Glutamatergic neuron (in vitro differentiated cells): ENCODE data around the gene EQTN. TPM values are rescaled to one million over a fixed set of nuclear protein-coding genes. Genes with fewer than 3 reads are reported as not detected.
"Not testable (repeated sequence)": the region's sequence is repeated elsewhere in the genome, so short reads cannot be mapped to it uniquely, and the experiment has no call there.

Source experiments
- DNase-seq: peaks from one replicate; pipeline ENCODE4 v3.0.0; 2022
- H3K27ac Mint-ChIP-seq: one replicate; pipeline ENCODE4 v1.8.0; 2020; ENCODE audit warnings: mild to moderate bottlenecking, mixed read lengths, inconsistent platforms; ENCODE audit not compliant: unreplicated experiment
- H3K27me3 Mint-ChIP-seq: one replicate; pipeline ENCODE4 v1.8.0; 2020; ENCODE audit warnings: mild to moderate bottlenecking, moderate library complexity, mixed read lengths, inconsistent platforms; ENCODE audit not compliant: unreplicated experiment
- H3K36me3 Mint-ChIP-seq: one replicate; pipeline ENCODE4 v1.8.0; 2020; ENCODE audit warnings: mild to moderate bottlenecking, mixed read lengths, inconsistent platforms; ENCODE audit not compliant: unreplicated experiment
- H3K4me1 Mint-ChIP-seq: one replicate; pipeline ENCODE4 v1.8.0; 2020; ENCODE audit warnings: mild to moderate bottlenecking, low read depth, mixed read lengths, inconsistent platforms; ENCODE audit not compliant: unreplicated experiment
- H3K4me3 Mint-ChIP-seq: one replicate; pipeline ENCODE4 v1.8.0; 2020; ENCODE audit warnings: mild to moderate bottlenecking, mixed read lengths, inconsistent platforms; ENCODE audit not compliant: unreplicated experiment
- H3K9me3 Mint-ChIP-seq: one replicate; pipeline ENCODE4 v1.8.0; 2020; ENCODE audit warnings: mild to moderate bottlenecking, moderate library complexity, mixed read lengths, inconsistent platforms; ENCODE audit not compliant: unreplicated experiment
- CTCF ChIP-seq: fragments of 200-600 bp; sonication (generic); IDR thresholded peaks from one replicate; pipeline ENCODE4 v1.5.0; 2021; ENCODE audit not compliant: partially characterized antibody, unreplicated experiment
- total RNA-seq: library from RNA; stranded (reverse); fragmentation: NEBNext Ultra II Directional; extraction: Animal tissue kit (Norgen Biotek cat#: 25700); gene quantifications from one replicate; pipeline ENCODE4 v1.2.1, GENCODE V29; 2021; ENCODE audit not compliant: unreplicated experiment

The EQTN gene
- total RNA-seq, 1 donor from 2014 or later = not detected

DNA sequence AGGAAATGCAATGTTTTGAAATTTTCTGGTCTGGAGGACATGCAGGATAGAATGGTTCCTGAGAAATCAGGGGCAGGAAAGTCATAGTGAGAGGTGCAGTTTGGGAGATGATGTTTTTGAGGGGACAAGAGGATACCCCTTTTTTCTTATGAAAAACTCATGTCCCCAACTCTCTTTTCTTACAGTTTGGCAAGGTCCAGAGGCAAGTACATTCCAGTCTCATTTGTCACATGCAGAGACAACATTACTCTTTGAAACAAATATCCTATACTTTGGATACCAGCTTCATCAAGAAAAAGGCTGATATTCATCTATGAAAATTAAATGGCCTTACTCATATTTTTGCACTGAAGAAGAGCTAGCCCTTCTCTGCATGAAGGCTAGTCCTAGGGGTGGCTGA lies 48.2 kb downstream of the EQTN start:
- no peaks in the 10 kb centered on the region for H3K4me1 Mint-ChIP-seq

DNA sequence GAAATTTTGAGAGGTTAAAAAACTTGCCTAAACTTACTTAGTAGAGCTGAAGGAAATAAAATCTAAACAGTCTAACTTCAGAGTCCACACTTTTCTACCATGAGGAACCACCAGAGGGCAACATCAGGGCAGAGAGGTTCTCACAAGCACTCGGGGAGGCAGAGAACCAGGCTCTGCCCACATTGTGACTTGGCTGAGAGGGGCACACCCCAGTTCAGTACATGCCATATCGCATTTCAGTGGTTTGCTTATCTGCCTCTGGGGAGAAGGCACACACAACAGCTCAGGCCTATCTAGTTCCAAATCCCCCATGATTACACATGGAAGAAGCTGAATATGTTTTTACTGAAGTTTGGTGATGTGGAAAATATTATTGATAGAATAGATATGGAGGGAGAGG lies 49.2 kb downstream of the EQTN start:
- Mint-ChIP-seq H3K27ac (no peak overlapping the region), H3K4me3 (no peak overlapping the region), H3K36me3 (no peaks in the 10 kb centered on the region), H3K9me3 (peaks cover 3% of the 10 kb centered on the region), H3K27me3 (no peaks in the 10 kb centered on the region), H3K4me1 (no peaks in the 10 kb centered on the region)
- DNase-seq = peak; percentile 32
- peak; percentile 70 for TF ChIP-seq CTCF

More for the DNA sequence above, 48.2 kb downstream of the EQTN start:
- DNase-seq = no peak
- H3K9me3 Mint-ChIP-seq = peaks cover 3% of the 10 kb centered on the region
- no peak overlapping the region for H3K27ac Mint-ChIP-seq
- H3K4me3 Mint-ChIP-seq = no peak overlapping the region
- H3K36me3 Mint-ChIP-seq = no peaks in the 10 kb centered on the region
- no peaks in the 10 kb centered on the region for H3K27me3 Mint-ChIP-seq
- no peak for TF ChIP-seq CTCF

DNA sequence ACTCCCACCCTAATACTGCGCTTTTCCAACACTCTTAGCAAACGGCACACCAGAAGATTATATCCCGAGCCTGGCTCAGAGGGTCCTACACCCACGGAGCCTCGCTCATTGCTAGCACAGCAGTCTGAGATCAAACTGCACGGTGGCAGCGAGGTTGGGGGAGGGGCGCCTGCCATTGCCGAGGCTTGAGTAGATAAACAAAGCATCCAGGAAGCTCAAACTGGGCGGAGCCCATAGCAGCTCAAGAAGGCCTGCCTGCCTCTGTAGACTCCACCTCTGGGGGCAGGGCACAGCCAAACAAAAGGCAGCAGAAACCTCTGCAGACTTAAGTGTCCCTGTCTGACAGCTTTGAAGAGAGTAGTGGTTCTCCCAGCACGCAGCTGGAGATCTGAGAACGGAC lies 57.3 kb downstream of the EQTN start:
- DNase-seq, H3K4me1 Mint-ChIP-seq, H3K9me3 Mint-ChIP-seq, H3K36me3 Mint-ChIP-seq, H3K27me3 Mint-ChIP-seq, H3K27ac Mint-ChIP-seq, H3K4me3 Mint-ChIP-seq: not testable (repeated sequence)

Other genes with a start within 250 kb of the EQTN start
- 1.0 TPM for gene TEK, start 187.9 kb downstream of the EQTN start, total RNA-seq
- not detected for gene IFNK, start 227.1 kb upstream of the EQTN start, total RNA-seq
- gene MOB3B, start 232.7 kb upstream of the EQTN start, total RNA-seq = 1.8 TPM